Mucosa of gallbladder (tissue), 1 donor: ENCODE results near the gene SETDB1. TPM values are rescaled to one million over a fixed set of nuclear protein-coding genes. Genes with fewer than 3 reads are reported as not detected.
"Not testable (repeated sequence)": the region's sequence is repeated elsewhere in the genome, so short reads cannot be mapped to it uniquely, and the experiment has no call there.

Experiments
- DNase-seq: peaks from one replicate; pipeline ENCODE4 v3.0.0-alpha.2; 2020; ENCODE audit warnings: low spot score
- total RNA-seq: library from RNA; stranded (reverse); gene quantifications from one replicate; pipeline ENCODE4 v1.2.1, GENCODE V29; 2021
- donor health status: DM: no; HTN: no; CAD: no.

The SETDB1 gene
- total RNA-seq, 1 donor from 2014 or later, result 42.6 TPM

DNA sequence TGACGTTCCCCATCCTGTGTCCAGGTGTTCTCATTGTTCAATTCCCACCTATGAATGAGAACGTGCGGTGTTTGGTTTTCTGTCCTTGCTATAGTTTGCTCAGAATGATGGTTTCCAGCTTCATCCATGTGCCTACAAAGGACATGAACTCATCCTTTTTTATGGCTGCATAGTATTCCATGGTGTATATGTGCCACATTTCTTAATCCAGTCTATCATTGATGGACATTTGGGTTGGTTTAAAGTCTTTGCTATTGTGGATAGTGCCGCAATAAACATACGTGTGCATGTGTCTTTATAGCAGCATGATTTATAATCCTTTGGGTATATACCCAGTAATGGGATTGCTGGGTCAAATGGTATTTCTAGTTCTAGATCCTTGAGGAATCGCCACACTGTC, 2.6 kb downstream of the SETDB1 start:
- DNase-seq, result not testable (repeated sequence)

DNA sequence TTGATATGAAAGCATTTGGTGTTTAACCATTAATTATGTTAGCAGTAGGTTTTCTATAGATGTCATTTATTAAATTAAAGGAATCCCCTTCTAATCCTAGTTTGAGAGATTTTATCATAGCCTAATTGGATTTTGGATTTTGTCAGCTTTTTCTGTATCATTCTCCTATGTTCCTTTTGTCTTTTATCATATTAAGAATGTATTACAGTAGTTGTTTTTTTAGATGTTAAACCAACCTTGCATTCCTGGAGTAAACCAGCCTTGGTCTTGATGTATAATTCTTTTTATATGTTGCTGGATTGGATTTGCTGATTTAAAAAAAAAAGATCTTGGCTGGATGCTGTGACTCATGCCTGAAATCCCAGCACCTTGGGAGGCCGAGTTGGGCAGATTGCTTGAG, 5.6 kb downstream of the SETDB1 start:
- DNase-seq, result no peak

DNA sequence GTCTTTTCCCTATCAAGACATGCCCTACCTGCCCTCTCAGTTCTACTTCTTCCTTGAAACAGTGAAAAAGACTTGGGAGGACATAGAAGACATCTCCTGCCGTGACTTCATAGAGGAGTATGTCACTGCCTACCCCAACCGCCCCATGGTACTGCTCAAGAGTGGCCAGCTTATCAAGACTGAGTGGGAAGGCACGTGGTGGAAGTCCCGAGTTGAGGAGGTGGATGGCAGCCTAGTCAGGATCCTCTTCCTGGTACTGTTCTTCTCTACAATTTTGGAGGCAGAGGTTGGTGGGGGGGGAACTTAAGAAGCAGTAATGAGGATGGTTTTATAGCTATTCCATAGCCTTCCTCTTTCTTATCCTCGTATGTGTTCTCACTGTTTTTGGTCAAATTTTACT, 18.7 kb downstream of the SETDB1 start:
- DNase-seq, result no peak

GRCh38 chr1:150954708-150955107, 28.5 kb downstream of the SETDB1 start:
- DNase-seq, result no peak

- no peak for DNase-seq
Measured at GRCh38 chr1:150955280-150955679, 29.1 kb downstream of the SETDB1 start.

DNA sequence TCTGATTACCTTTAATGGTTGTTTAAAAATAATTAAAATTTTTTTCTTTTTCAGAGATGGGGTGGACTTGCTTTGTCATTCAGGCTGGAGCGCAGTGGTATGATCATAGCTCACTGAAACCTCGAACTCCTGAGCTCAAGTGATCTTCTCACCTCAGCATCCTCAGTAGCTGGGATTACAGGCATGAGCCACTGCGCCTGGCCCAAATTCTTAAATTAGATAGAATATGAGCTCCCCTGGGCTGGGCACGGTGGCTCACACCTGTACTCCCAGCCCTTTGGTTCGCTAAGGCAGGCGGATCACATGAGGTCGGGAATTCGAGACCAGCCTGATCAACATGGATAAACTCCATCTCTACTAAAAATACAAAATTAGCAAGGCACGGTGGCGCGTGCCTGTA, 31.5 kb downstream of the SETDB1 start:
- DNase-seq, result no peak

GRCh38 chr1:150960646-150961045, 34.5 kb downstream of the SETDB1 start:
- no peak for DNase-seq

DNA sequence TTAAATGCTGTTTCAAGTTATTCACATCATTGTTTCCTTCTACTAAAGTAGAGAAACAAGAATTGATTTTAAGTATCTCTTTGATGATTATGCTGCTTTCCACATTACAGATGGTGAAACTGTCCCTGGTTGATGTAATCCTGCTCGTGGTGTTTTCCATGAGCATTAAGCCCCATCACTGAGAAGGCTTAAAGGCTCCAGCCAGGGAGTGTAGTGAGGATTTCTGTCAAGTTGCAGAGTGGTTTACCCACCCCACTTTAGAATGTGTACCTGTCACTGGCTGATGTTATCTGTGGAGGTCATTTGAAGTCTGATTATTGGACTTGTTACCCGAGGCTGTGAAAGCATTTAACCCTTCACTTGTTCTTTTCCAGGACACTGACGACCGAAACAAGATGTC, 35.6 kb downstream of the SETDB1 start:
- no peak for DNase-seq

- DNase-seq, result no peak
Measured at GRCh38 chr1:150963321-150964163, 37.4 kb downstream of the SETDB1 start.

GRCh38 chr1:150964164-150964489, 38.0 kb downstream of the SETDB1 start:
- DNase-seq, result no peak

- no peak for DNase-seq
Measured at GRCh38 chr1:150965605-150966004, 39.4 kb downstream of the SETDB1 start.

GRCh38 chr1:150966011-150966410, 39.8 kb downstream of the SETDB1 start:
- DNase-seq, result no peak

DNA sequence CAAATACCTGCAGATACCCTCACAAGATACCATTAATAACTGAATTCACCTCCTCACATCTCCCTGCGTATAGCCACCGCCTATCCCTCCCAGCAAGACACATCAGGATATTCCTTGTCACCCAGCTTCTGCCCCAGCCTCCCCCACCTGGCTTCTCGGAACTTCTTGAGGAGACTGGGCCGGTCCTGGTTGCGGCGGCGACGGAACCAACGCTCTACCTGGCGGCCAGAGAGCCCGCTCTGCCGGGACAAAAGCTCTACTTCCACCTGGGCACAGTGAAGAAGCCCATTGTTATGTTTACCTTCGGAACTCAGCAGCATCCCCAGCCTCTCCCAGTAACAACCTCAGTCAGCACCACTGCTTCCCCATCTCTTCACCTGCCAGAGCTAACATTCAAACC, 41.8 kb downstream of the SETDB1 start:
- no peak for DNase-seq

GRCh38 chr1:150968491-150968890, 42.3 kb downstream of the SETDB1 start:
- no peak for DNase-seq

GRCh38 chr1:150969626-150970025, 43.5 kb downstream of the SETDB1 start:
- DNase-seq, result no peak

DNA sequence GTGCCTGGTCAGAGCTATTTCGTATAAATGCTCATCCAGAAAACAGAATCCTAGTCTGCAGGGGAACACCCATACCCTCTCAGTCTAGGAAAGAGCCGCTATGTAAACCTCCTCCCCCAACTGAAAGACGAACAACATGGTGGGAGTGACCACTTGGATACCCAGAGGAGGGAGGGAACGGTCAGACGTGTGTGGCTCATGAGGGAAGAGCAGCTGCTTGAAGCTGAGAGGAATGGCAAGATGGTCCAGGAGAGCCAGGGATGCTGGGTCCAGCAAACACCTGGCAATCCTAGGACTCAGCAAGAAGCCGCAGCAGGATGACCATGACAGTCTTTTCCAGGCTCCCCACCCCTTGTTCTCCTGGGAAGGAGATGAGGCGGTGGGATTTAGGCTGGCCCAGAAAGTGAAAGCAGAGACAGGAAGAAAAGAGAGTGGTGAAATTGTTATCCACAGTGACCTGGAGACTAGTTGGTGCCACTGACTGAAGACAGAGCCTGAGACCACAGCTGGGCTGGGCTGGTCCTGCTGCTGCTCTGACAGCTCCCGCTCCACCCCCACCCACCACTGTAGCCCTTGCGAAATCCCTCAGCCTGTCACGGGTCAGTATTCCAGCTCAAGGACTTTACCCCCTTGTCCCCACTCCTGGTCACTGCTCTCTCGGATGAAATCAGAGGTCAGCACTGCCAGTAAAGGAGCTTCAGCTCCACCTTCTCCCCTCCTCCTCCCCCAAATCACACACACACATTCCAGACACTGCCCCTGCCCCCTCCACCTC, 44.8 kb downstream of the SETDB1 start:
- peak; percentile 92 for DNase-seq

GRCh38 chr1:150971583-150972416, 45.6 kb downstream of the SETDB1 start:
- DNase-seq, result peak; percentile 63

DNA sequence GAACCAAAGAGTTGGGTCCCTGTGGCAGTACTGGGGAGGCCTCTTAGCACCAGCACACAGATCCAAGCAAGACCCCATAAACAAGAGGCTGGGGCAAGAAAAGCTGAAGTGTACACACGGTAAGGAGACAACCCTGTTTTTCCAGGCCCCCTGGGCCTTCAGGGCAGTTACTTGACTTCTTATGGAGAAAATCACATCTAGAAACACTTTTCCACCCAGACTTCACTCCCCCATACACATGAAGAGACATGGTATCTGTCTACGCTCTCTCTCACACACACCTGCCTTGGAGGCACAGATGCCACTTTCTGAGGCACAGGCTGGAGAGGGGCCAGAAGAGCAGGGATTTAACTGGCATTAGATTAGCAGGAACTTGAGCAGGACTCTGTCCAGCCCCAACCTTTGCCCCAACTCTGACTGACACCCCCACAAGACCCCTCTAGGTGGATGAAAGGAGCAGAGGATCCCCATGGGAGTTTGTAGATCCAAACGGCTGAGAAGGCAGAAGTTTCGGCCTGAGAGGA, 46.3 kb downstream of the SETDB1 start:
- DNase-seq, result no peak

GRCh38 chr1:150973258-150973835, 47.2 kb downstream of the SETDB1 start:
- DNase-seq, result no peak

DNA sequence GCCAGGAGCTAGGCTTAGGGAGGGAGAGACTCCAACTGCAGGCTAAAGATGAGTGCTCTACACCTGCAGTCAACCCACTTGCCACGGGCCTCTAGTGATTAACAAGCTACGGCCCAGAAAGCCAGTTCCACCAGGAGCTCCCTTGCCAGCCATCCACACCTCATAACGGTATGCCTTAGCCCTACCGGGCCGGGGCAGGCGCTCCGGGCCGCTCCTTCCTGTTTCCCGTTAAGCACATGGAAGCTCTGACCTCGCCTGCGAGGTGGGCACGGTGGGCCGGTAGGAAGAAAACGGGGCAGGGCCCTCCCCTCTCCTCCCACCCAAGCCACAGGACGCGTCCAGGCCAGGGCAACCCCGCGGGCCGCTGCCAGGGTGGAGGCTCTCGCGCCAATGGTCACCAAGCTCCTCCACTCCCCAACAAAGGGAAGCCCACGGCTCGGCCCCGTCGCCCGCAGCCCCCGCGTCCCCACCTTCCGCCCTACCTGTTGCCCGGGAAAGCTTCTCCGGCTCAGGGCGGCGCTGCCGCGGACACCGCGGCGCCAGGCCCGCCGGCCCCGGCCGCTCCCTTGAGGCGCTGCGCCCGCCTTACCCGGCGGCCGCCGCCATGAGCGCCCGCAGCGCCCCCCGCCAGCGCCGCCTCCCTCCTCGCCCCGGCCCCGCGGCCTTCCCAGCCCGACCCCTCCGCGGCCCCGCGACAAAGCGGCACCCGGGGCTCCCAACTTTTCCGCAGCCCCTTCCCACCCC, 47.8 kb downstream of the SETDB1 start:
- DNase-seq, result no peak
